Natural killer cell treated with Interleukin-12 subunit alpha and Interleukin-12 subunit beta and Interleukin-15 and Interleukin-18, amount 100 ng/mL, for 72 hours (primary cell): ENCODE data around the gene LCN2. TPM values are rescaled to one million over a fixed set of nuclear protein-coding genes. Genes with fewer than 3 reads are reported as not detected.

ENCODE experiments used
- ATAC-seq, 2 donors: fragments of 150-1000 bp; cut with Tn5 transposase in 1 of 2; sonication (Bioruptor Pico), chemical (Tn5 transposase) in 1 of 2; 2 replicates each; pipeline ENCODE4 v1.10.0; 2021
- DNase-seq: peaks from one replicate; pipeline ENCODE4 v3.0.0; 2022; ENCODE audit warnings: low spot score
- H3K27ac Mint-ChIP-seq, 2 donors: 1 replicate in 1 of 2; 2 replicates in 1 of 2; pipeline ENCODE4 v1.8.0; 2022; ENCODE audit warnings: mixed read lengths in 2 of 2, mild to moderate bottlenecking in 1 of 2, moderate library complexity in 1 of 2
- H3K27me3 Mint-ChIP-seq, 2 donors: 1 replicate in 1 of 2; 2 replicates in 1 of 2; pipeline ENCODE4 v1.8.0; 2022; ENCODE audit warnings: mixed read lengths in 2 of 2
- H3K36me3 Mint-ChIP-seq: one replicate; pipeline ENCODE4 v1.8.0; 2022; ENCODE audit warnings: mixed read lengths
- H3K4me1 Mint-ChIP-seq, 2 donors: 1 replicate in 1 of 2; 2 replicates in 1 of 2; pipeline ENCODE4 v1.8.0; 2022; ENCODE audit warnings: low read depth in 2 of 2, mixed read lengths in 2 of 2, mild to moderate bottlenecking in 1 of 2
- H3K4me3 Mint-ChIP-seq: one replicate; pipeline ENCODE4 v1.8.0; 2022; ENCODE audit warnings: mixed read lengths
- H3K9me3 Mint-ChIP-seq: 2 replicates; pipeline ENCODE4 v1.8.0; 2022; ENCODE audit warnings: mixed read lengths
- total RNA-seq, 2 donors: library from RNA; stranded (reverse); gene quantifications; one replicate each; pipeline ENCODE4 v1.2.3, GENCODE V29; 2022

Gene LCN2
- not detected for total RNA-seq

DNA sequence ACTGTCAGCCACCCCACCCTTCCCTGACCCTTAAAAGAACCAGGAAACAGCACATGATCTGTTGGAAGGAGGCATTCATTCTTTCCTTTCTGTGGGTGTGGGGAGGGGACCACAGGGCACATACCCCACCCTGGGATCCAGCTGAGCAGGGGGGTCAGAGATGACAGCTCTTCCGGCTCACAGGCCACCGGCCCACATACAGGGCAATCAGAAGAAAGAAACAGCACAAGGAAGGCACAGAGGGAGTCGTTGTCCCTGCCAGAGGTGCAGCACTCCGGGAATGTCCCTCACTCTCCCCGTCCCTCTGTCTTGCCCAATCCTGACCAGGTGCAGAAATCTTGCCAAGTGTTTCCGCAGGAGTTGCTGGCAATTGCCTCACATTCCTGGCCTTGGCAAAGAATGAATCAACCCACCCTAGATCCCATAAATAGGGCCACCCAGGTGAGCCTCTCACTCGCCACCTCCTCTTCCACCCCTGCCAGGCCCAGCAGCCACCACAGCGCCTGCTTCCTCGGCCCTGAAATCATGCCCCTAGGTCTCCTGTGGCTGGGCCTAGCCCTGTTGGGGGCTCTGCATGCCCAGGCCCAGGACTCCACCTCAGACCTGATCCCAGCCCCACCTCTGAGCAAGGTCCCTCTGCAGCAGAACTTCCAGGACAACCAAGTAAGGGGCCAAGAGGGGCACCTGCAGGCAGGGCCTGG lies at the start of gene LCN2:
TSS of gene LCN2 (plus strand) at position 453 of the 701 bp plus-strand sequence. CDS start at position 526, 73 bp downstream.
- DNase-seq: no peak
- ATAC-seq: no peak
- Mint-ChIP-seq H3K4me3 (no peak within 1 kb of the TSS), H3K9me3 (no peaks in the 10 kb centered on the region), H3K27me3 (no peaks in the 10 kb centered on the region), H3K4me1 (no peaks in the 10 kb centered on the region), H3K27ac (no peak within 1 kb of the TSS), H3K36me3 (no peaks in the 10 kb centered on the region)

DNA sequence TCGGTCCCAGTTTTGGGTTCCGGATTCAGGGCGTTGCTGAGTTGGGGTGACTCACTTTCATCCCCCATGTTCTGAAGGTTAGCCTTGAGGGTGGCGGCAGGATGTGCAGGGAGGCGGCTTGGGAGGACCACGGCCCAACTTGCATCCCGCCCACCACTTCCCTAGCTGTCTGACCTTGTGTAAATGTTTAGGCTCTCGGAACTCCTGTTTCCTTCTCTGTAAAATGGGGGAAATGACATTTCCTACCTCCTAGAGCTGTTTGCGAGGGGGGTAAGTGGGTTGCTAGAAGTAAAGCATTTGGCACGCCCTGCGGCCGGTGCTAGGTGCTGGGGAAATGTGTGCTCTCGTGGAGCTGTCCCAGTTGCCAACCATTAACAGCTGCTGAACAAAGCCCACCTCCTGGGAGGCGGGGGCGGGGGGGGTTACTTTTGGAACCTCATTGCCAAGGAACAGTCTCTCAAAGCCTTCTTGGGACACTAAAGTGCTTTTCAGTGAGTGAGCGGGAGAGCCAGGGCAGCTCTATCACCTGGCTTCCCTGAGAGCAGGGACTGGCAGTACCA lies 49.2 kb upstream of the LCN2 start:
- H3K36me3 Mint-ChIP-seq: no peaks in the 10 kb centered on the region
- no peak for ATAC-seq
- no peak overlapping the region for H3K4me3 Mint-ChIP-seq
- no peaks in the 10 kb centered on the region for H3K9me3 Mint-ChIP-seq
- H3K4me1 Mint-ChIP-seq: peaks cover 8 to 26% of the 10 kb centered on the region in 2 donors
- H3K27ac Mint-ChIP-seq: peak overlapping the region in 1 of 2 donors; percentile 31
- H3K27me3 Mint-ChIP-seq: no peaks in the 10 kb centered on the region
- no peak for DNase-seq

GRCh38 chr9:128100581-128100980 lies 48.7 kb upstream of the LCN2 start:
- no peaks in the 10 kb centered on the region for H3K36me3 Mint-ChIP-seq
- H3K4me1 Mint-ChIP-seq: peaks cover 8 to 26% of the 10 kb centered on the region in 2 donors
- H3K4me3 Mint-ChIP-seq: no peak overlapping the region
- no peaks in the 10 kb centered on the region for H3K27me3 Mint-ChIP-seq
- H3K27ac Mint-ChIP-seq: no peak overlapping the region
- DNase-seq: no peak
- H3K9me3 Mint-ChIP-seq: no peaks in the 10 kb centered on the region
- no peak for ATAC-seq

- no peaks in the 10 kb centered on the region for H3K27me3 Mint-ChIP-seq
- peaks cover 8 to 26% of the 10 kb centered on the region in 2 donors for H3K4me1 Mint-ChIP-seq
- H3K27ac Mint-ChIP-seq: no peak overlapping the region
- H3K9me3 Mint-ChIP-seq: no peaks in the 10 kb centered on the region
- ATAC-seq (no peak), DNase-seq (no peak)
- no peak overlapping the region for H3K4me3 Mint-ChIP-seq
- H3K36me3 Mint-ChIP-seq: no peaks in the 10 kb centered on the region
Observed at GRCh38 chr9:128101231-128101661, 48.0 kb upstream of the LCN2 start.

GRCh38 chr9:128101690-128102089 lies 47.6 kb upstream of the LCN2 start:
- DNase-seq (no peak), ATAC-seq (no peak)
- Mint-ChIP-seq H3K36me3 (no peaks in the 10 kb centered on the region), H3K9me3 (no peaks in the 10 kb centered on the region), H3K4me1 (peaks cover 4 to 23% of the 10 kb centered on the region in 2 donors), H3K4me3 (no peak overlapping the region), H3K27me3 (no peaks in the 10 kb centered on the region), H3K27ac (no peak overlapping the region)

GRCh38 chr9:128102196-128102595 lies 47.1 kb upstream of the LCN2 start:
- Mint-ChIP-seq H3K27me3 (no peaks in the 10 kb centered on the region), H3K36me3 (no peaks in the 10 kb centered on the region), H3K27ac (no peak overlapping the region), H3K4me3 (no peak overlapping the region), H3K9me3 (no peaks in the 10 kb centered on the region), H3K4me1 (peaks cover 0 to 23% of the 10 kb centered on the region in 2 donors)
- ATAC-seq: no peak
- no peak for DNase-seq

GRCh38 chr9:128102861-128103588 lies 46.2 kb upstream of the LCN2 start:
- ATAC-seq (no peak), DNase-seq (no peak)
- Mint-ChIP-seq H3K4me3 (no peak overlapping the region), H3K36me3 (no peaks in the 10 kb centered on the region), H3K27me3 (no peaks in the 10 kb centered on the region), H3K4me1 (peaks cover 0 to 24% of the 10 kb centered on the region in 2 donors), H3K9me3 (no peaks in the 10 kb centered on the region), H3K27ac (peak overlapping the region in 1 of 2 donors; percentile 85)

DNA sequence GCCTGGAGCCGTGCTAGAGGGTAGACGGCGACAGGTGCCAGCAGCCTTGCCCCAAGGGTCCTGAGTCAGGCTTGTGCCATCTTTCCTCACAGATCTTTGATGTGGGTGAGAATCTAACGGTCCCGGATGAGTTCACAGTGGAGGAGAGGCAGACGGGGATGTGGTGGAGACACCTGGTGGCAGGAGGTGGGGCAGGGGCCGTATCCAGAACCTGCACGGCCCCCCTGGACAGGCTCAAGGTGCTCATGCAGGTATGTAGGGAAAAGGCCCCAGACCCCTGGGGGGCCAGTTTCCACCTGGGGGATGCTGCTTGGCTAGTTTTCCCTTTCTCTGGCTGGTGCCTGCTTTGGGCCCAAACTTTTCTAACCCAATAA lies 45.7 kb upstream of the LCN2 start:
- H3K9me3 Mint-ChIP-seq: no peaks in the 10 kb centered on the region
- ATAC-seq: no peak
- H3K4me1 Mint-ChIP-seq: peaks cover 0 to 19% of the 10 kb centered on the region in 2 donors
- no peak overlapping the region for H3K27ac Mint-ChIP-seq
- no peak overlapping the region for H3K4me3 Mint-ChIP-seq
- no peaks in the 10 kb centered on the region for H3K36me3 Mint-ChIP-seq
- no peak for DNase-seq
- no peaks in the 10 kb centered on the region for H3K27me3 Mint-ChIP-seq

DNA sequence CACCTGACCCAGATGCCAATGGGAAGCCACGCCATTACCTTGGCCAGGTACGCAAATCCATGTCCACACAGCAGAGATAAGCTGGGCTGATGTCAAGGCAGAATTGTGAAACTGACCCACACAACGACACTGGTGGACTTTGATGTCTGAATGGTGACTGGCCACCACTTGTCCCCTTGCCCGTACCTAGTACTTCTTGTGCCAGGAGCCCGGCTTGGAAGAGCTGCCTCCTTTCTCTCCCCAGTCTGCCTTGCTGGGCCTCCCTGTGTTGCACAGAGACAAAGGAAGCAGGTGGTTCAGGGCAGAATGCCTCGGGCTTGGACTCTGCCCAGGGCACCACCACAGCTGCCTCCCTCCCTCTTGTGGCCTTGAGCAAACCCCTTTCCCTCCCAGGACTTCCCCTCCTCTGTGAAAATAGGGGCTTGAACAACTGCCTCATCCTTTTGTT lies 45.1 kb upstream of the LCN2 start:
- no peak for DNase-seq
- no peak for ATAC-seq
- no peaks in the 10 kb centered on the region for H3K36me3 Mint-ChIP-seq
- peaks cover 0 to 14% of the 10 kb centered on the region in 2 donors for H3K4me1 Mint-ChIP-seq
- no peaks in the 10 kb centered on the region for H3K9me3 Mint-ChIP-seq
- no peak overlapping the region for H3K4me3 Mint-ChIP-seq
- H3K27me3 Mint-ChIP-seq: no peaks in the 10 kb centered on the region
- H3K27ac Mint-ChIP-seq: no peak overlapping the region

GRCh38 chr9:128105538-128106175 lies 43.6 kb upstream of the LCN2 start:
- no peak for ATAC-seq
- H3K9me3 Mint-ChIP-seq: no peaks in the 10 kb centered on the region
- peaks cover 0 to 11% of the 10 kb centered on the region in 2 donors for H3K4me1 Mint-ChIP-seq
- no peak overlapping the region for H3K27ac Mint-ChIP-seq
- H3K4me3 Mint-ChIP-seq: no peak overlapping the region
- H3K36me3 Mint-ChIP-seq: no peaks in the 10 kb centered on the region
- peak; percentile 20 for DNase-seq
- H3K27me3 Mint-ChIP-seq: no peaks in the 10 kb centered on the region

GRCh38 chr9:128106181-128106939 lies 42.9 kb upstream of the LCN2 start:
- Mint-ChIP-seq H3K27ac (no peak overlapping the region), H3K4me1 (peaks cover 0 to 11% of the 10 kb centered on the region in 2 donors), H3K36me3 (no peaks in the 10 kb centered on the region)

GRCh38 chr9:128106940-128107467 lies 42.2 kb upstream of the LCN2 start:
- no peak for DNase-seq
- no peaks in the 10 kb centered on the region for H3K27me3 Mint-ChIP-seq
- no peak overlapping the region for H3K27ac Mint-ChIP-seq
- H3K36me3 Mint-ChIP-seq: no peaks in the 10 kb centered on the region
- H3K4me3 Mint-ChIP-seq: no peak overlapping the region
- ATAC-seq: no peak
- H3K4me1 Mint-ChIP-seq: peaks cover 0 to 11% of the 10 kb centered on the region in 2 donors
- no peaks in the 10 kb centered on the region for H3K9me3 Mint-ChIP-seq

More at GRCh38 chr9:128106181-128106939, 42.9 kb upstream of the LCN2 start:
- no peaks in the 10 kb centered on the region for H3K27me3 Mint-ChIP-seq
- peak in 1 of 2 donors; percentile 43 for ATAC-seq
- no peak for DNase-seq
- H3K4me3 Mint-ChIP-seq: no peak overlapping the region
- no peaks in the 10 kb centered on the region for H3K9me3 Mint-ChIP-seq
